NCI-H1092 (cell line): ENCODE measurements around the gene MBTPS1.

ENCODE experiments used
- DNase-seq: peaks from one replicate; lab custom pipeline; 2025; lab: John Stamatoyannopoulos, UW

Gene MBTPS1

DNA sequence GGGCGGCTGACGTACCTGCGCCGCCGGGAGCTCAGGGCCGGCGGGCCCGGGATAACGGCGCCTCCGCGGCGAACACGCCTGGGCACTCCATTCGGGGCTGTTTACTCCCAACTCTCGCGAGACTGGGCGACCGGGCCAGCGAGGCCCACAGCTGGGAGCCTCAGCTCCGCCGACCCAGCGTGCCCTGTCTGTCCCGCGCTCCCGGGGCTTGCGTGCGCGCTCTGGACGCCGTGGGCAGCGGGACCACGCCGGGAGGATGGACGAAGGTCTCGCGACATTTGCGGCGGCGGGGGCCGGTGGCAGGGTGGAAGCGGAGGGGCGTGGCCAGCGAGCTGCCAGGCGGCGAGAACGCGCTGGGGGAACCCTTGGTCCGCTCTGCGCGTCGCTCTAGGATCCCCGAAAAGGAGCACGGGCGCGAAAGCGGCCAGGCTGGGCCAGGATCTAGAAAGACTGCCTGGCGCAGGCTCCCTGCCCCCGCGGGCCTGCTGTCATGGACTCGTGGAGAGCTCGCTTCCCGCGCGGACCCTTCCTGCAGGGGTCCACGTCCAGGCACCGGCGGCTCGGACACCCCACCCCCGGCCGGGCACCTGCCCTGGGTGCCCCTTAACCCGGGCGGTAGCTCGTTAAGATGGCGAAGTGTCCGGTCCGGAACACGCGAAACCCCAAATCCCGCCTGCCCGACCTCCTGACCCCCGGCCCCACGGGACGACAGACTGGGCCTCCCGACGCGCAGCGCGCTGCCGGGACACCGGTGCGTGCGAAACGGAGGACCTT lies at the start of gene MBTPS1:
TSS of gene MBTPS1 (minus strand) at position 223 of the 774 bp plus-strand sequence. CDS start 15,159 bp downstream, outside the sequence.
- peak; percentile 97 for DNase-seq

DNA sequence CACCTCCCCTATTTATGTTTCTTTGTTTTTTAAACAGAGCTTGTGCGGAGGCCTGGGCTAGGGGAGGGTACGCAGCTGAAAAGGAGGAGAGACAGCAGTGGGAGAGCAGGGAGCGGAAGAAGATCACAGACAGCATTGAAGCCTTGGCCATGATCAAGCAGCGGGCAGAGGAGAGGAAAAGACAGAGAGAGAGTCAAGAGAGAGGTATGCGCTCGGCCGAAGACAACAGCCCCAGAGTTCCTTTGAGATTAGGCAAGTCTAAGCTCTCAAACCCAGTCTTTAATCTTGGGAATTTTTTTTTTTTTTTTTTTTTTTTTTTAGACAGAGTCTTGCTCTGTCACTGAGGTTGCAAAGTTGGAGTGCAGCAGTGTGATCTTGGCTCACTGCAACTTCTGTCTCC lies 49.0 kb upstream of the MBTPS1 start:
- DNase-seq = no peak

DNA sequence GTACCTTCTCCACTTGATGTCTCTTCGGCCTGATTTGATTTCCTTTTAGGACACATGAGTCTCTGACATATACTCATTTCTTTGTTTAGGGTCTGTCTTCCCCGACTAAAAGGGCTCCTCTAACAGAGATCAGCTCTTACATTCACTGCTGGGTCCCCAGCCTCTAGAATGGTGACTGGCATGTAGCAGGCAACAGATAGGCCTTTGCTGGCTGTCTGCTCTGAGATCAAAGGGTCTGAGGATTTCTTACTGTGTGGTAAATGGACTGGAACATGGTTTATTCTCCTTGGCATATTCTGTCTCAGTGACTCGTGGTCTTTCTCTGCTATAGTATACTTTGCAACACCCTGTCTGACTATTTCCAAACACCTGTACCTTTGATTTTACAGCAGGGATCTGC lies 45.1 kb upstream of the MBTPS1 start:
- no peak for DNase-seq

DNA sequence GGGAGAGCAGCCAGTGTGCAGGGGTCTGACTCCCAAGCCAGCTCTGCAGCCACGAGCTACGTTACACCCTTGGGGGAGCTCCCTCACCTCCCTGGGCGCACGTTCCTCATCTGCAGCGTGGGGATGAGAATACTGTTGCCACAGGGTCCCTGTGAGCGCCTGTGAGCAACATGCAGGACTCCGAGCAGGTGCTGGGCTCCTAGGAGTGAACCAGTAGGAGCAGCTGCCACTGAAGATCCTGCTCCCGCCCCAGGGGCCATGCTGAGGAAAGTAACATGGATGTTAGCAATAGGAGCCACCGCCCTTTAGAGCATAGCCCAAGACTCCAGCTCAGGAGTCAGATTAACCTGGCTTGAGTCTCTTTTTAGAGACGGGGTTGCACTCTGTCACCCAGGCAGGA lies 44.3 kb upstream of the MBTPS1 start:
- no peak for DNase-seq

DNA sequence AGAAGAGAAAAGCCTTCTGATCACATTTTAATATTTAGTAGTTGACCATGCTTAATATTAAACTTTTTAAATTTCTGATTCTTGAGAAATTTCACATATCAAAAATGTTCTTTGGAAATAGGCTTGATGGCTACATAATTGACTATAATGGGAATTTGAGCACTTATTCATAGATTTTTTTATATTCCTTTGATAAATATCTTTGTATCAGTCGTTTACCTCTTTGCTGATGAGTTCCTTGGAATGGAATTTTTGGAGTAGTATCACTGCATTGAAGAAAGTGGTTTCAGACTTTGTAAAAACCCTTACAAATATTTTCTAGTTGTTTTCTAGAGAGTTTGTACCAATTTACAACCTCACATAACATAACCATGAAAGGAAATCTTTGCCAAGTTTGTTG lies 43.1 kb upstream of the MBTPS1 start:
- DNase-seq = no peak

DNA sequence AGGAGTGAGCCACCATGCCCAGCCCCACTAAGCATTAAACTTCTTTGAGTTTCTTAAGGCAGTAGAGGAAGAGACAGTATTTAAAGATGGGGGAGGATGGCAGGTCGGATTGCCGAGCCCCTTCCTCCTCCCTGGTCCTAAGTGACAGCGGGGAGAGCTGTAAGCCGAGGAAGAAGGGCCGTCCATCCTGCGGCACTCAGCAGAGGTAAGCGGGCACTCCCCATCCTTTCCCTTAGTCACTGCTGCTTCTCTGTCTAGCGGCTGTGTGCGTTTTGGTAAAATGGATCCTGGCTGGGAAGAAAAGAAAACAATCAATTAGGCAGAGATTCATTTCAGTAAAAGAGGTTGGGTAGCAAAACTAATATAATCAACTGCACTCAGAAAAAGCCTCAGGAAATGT lies 42.3 kb upstream of the MBTPS1 start:
- DNase-seq = no peak

DNA sequence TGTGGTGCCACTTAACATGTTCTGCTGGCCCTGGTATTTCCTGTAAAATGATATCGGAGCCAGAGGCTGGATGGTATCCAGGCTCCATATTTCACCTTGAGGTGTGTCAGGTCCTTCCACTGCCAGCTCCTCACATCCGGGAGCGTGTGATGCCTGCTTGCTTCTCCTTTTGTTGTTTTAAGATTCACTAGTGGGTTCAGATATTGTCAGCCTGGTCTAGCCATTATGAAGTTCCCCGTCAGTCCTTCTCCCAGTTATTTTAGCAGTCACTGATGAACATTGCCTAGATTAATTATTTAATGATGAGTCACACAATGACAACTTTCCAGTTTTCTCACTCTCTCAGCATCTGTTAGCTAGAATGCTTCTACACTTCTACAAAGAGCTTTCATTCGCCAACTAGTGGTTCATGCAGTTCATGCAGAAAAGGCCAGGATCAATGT lies 39.6 kb upstream of the MBTPS1 start:
- DNase-seq = no peak

DNA sequence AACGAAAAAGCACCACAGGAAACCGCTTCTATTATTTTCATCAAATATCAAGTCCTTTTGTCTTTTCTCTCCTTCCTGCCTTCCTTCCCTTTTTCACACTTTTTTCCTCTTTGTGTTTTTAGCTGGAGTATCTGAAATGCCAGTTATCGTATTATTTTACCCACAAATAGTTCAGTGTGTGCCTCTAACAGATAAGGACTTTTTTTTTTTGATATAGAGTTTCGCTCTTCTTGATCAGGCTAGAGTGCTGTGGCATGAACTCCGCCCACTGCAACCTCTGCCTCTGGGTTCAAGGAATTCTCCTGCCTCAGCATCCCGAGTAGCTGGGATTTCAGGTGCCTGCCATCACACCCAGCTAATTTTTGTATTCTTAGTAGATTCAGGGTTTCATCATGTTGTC lies 39.0 kb upstream of the MBTPS1 start:
- DNase-seq = no peak

DNA sequence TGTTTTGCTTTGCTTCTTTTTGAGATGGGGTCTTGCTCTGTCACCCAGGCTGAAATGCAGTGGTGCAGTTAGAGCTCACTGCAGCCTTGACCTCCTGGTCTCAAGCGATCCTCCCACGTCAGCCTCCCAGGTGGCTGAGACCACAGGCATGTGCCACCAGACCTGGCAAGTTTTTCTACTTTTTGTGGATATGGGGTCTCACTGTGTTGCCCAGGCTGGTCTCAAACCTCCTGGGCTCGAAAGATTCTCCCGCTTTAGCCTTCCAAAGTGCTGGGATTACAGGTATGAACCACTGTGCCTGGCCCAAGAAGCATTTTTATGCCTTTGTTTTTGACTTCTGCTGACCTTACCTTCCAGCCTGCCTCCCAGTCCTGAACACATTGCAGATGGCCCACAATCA lies 38.5 kb upstream of the MBTPS1 start:
- DNase-seq = no peak

DNA sequence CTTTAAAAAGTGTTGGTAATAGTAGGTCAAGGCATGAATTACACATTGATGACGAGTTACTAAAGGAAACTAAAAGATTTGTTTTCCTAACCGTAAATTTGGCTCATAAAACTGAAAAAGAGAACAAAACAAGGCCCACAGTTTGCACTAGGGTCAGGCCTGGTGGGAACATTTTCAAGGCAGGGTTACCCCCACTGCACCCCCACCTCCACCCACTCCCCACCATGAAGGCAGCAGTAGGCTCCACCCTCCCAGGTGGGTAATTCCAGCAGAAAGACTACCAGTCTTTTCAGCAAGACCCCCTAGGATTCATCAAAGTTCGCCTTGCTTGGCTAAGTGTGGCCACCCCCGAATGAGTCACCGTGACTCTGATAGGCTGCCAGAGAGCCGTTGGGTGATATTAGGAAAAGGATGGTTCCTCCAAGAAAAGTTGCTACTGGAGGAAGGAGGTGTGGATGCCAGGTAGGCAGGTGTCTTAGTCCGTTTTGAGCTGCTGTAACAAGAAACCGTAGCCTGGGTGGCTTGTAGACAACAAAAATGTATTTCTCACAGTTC lies 37.0 kb upstream of the MBTPS1 start:
- DNase-seq = no peak

DNA sequence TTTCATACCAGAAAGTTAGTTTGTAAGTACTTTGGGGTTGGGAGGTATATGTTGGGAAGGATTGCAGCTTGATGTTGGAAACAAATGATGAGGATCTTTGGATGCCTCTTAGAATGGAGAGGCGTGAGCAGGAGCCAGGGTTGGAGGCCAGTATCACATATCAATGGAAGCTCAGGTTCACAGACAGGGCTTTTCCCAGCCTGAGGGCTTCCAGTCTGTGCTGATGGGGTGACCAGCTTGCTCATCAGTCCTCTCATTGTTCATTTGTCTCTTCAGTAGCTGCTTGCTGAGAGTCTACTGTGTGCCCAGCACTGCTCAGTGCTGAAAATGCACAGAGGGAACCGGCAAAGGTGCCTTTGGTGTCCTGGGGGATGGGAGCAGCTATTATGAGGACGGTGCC lies 34.2 kb upstream of the MBTPS1 start:
- no peak for DNase-seq

DNA sequence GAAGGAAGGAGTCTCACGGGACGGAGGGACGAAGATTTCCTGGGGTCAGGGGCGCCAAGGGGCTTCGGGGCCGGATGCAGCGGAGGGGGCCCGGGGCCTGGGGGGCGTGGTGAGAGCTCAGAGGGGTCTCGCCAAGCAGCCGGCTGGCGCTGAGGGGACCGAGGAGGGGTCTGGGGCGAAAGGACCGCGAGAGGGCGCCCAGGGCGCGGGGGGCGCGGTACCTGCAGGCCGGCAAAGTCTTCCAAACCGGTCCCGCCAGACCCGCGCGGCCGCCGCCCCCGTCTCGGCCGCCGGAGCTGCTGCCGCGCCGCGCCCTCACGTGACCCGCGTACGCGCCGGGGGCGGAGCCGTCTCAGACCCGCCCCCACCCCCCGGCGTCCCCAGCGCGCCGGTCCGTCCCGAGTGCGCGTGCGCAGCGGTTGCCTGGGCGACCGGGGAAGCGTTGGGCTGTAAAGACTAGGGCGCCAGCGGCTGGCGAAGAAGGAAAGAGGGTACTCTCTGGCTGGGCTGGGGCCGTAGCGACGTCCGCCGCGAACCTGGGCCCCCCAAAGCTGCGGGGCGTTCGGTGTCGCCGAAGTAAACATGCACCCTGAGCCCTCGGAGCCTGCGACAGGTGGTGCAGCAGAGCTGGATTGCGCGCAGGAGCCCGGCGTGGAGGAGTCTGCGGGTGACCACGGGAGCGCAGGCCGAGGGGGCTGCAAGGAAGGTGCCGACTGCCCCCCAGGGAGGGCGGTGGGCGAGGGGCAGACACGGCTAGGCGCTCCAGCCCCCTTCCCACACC lies 28.3 kb upstream of the MBTPS1 start, which contains the start of the genes DNAAF1 and HSDL1:
TSS of gene DNAAF1 (plus strand) at position 450 of the 781 bp plus-strand sequence. CDS start at position 583, 133 bp downstream.
TSS of gene HSDL1 (minus strand) at position 319 of the 781 bp plus-strand sequence. CDS start 13,856 bp downstream, outside the sequence.
- DNase-seq = peak; percentile 89

DNA sequence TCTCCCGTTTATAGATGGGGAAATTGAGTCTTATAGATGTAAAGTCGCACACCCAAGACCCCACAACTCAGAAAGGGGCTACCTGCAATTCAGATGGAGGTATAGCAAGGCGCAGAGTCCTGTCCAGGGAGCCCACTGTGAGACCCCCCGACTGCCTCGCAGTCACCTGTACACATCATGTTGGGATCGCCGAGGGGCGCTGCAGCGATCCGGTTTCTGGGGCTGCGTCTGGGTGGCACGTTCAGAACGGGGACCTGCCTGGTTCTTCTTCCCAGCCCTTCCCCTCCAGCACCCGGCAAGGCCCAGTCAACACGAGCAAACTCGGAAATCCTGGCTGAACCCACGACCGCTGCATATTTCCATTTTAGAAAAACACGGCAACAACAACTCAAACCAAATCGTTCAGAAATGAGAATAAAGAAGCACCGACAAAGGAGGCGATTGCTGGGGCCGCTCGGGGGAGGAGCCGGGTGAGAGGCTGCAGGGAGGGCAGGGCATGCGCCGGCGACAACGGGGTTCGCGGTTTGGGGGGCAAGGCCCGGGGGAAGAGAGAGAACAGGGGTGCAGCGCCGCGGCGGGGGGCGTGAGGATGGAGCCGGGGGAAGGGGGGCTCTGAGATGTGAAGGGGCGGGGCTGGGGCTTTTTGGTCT lies 27.6 kb upstream of the MBTPS1 start:
- no peak for DNase-seq

DNA sequence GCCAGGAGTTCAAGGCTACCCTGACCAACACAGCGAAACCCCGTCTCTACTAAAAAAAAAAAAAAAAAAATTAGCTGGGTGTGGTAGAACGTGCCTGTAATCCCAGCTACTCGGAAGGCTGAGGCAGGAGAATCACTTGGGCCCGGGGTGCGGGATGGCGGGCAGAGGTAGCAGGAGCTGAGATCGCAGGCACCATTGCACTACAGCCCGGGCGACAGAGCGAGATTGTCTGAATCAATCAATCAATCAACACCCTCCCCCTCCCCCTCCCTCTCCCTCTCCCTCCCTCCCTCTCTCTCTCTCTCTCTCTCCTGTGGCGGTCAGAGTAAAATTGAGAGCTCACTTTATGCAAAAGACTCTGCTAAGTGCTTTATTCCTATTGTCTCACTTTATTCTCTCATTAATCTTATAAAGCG lies 27.1 kb upstream of the MBTPS1 start:
- no peak for DNase-seq

DNA sequence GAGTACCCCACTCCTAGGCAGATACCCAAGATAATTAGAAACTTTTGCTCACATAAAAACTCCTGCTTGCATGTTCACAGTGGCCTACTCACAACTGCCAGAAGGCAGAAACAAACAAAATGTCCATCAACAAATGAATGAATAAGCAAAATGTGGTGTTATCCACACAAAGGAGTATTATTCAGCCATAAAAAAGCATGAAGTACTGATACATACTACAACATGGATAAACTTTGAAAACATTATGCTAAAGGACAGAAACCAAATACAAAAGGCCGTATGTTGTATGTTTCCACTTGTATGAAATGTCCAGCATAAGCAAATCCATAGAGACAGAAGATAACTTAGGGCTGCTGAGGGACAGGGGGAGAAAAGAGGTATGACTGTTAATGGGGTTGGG lies 26.3 kb upstream of the MBTPS1 start:
- no peak for DNase-seq

DNA sequence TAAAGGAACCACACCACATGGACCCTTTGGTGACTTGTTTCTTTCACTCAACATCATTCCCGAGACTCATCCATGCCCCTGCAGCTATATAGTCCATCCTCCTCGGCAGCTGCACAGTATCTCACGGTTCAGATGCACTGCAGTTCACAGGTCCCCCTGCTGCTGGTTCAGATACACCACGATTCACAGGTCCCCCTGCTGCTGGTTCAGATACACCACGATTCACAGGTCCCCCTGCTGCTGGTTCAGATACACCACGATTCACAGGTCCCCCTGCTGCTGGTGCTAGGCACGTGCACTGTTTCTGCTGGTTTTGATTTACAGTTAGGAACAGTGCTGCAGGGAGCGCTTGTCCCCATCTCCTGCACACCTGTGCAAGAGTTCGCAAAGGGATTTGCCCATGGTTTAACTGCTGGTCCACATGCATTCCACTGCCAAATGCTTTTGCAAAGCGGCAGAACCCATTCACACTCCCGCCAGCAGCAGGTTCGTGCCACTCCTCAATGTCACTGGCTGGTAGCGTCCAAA lies 24.5 kb upstream of the MBTPS1 start:
- no peak for DNase-seq

DNA sequence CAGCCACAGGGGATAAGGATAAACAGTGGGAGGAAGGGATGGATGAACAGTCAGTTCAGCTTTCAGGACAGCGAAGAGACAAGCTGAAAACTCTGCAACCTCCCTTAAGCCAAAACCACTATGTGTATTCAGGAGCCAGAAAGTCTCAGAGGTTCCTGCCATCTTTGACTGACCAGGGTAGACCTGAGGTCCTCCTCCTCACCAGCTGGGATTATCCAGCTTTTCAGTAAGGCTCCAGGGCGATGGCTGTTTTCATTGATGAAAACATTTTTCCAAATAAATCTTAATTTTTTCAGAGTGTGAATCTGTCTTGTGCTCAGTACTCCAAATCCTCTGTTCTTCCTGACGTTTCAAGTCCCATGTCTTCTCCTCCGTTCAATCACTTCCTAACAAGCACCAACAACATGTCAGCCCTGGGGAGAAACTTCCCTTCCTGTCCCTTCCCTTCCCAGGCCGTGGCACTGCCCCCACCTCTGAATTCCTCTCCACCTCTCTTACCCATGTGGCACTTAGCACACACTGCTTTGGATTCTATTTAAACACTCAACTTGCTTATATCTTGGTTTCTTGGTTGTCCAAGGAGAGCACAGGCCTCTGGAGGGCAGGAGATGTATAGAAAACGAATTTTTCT lies 23.0 kb upstream of the MBTPS1 start:
- DNase-seq = no peak

DNA sequence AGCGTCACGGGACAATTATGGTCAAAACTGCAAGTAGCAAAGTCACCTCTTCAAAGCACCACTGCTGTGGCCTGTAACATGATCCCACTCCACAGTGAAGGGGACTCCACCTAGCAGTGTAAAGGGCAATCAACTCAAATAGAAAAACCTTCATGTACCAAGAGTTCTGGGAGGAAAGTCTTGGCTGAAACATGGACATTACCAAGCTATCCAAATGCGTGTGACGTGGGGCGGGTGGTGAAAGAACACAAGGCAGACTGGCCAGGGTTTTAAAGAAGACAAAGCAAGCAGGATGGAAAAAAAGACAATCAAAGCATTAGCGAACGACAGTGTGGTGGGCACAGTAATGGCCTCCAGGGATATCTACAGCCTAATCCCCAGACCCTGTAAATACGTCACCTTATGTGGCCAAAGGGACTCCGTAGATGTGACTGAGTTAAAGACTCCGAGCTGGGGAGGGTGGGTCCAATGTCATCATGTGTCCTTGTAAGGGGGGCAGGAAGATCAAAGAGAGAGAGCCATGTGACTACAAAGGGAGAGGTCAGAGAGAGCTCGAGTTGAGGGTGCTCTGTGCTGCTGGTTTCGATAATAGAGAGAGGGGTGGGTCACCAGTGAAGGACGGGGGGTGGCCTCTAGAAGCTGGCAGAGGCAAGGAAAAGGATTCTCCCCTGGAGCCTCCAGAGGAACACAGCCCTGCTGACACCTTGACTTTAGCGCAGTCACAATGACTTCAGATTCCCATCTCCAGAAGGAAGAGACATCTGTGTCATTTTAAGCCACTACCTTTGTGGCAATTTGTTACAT lies 22.3 kb upstream of the MBTPS1 start:
- DNase-seq = peak; percentile 33

DNA sequence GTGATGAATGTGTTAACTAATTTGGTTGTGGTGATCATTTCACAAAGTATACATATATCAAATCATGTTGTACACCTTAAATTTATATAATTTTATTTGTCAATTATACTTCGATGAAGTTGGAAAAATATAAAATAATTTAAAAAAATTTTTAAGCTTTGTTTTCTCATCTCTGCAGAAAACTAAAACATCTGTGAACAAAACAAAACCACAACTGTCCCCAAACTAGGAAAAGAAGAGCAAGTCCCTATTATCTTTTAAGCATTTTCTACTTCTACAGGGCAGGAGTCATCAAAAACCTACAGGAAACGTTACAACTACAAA lies 21.7 kb upstream of the MBTPS1 start:
- no peak for DNase-seq

DNA sequence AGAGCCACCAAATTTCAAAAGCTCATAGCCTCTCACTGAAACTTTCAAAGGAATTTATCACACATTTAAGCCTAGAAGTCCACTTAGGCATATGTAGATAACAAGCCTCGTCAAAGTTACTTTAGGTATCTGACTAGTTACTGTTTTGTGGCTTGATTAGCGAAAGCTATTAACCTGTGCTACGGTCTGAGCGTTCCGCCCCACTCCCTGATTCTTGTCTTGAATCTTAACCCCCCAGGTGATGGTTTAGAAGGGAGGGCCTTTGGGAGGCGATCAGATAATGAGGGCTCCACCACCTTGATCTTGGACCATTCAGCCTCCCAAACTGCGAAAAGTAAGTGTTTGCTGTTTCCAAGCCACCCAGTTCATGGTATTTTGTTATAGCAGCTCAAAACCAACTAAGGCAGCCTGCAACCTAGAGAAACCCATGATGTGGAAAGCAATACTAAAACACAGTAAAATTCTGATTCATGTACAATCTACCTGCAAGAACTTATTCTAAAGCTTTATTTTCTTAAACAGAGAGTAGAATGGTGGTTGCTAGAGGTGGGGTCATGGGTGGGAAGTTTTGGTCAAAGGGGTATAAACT lies 21.1 kb upstream of the MBTPS1 start:
- DNase-seq = no peak
